ENCODE results near the gene HPF1. TPM values are rescaled to one million over a fixed set of nuclear protein-coding genes. Genes with fewer than 3 reads are reported as not detected.
"Not testable (repeated sequence)": the region's sequence is repeated elsewhere in the genome, so short reads cannot be mapped to it uniquely, and the experiment has no call there.

The HPF1 gene
- total RNA-seq: 21.2 TPM
- long read RNA-seq, transcript HPF1-201 (8 exons, 1,230 nt): major isoform, 31 of 38 reads
- long read RNA-seq, partial matches to known transcripts: 3 of 38 reads
- long read RNA-seq, other reads (novel, unspliced or antisense): 3 of 38 reads

DNA sequence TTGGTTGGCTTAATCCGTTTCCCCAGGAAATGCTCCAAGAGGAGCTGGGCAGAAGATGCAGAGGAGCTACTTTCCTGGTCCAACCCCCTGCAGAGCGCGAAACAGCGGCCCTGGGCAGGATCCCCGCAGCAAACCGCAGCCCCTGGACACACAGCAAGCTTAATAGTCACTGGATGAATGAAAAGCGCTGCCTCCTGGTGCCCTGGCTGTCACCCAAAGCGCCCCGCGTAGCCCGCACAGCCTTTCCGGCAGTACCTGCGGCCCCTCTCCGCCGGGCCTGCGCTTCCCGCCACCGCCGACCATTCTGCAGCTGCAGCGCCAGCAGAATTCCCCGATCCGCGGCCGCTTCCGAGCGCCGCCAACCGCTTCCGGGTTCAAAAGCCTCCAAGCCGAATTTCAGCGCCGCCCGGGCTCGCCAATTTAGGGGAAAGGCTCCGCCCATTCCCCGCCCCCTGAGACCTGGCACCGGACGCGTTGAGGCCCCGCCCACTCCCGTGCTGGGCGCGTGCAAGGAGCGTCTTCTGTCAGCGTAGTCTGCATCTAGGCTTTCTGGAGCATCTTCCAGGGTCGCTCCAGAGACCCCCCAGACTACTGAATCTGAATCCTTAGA, at the start of gene HPF1:
TSS of gene HPF1 (minus strand) at position 370 of the 610 bp plus-strand sequence. CDS start at position 303, 67 bp downstream.
- Histone ChIP-seq H3K9me3 (no peaks in the 10 kb centered on the region), H3K27me3 (ENCODE audit: low read depth) (no peaks in the 10 kb centered on the region), H3K4me1 (peaks cover 13% of the 10 kb centered on the region), H3K36me3 (peaks cover 8% of the 10 kb centered on the region), H3K4me3 (peak within 1 kb of the TSS; percentile 97), H3K27ac (peak within 1 kb of the TSS; percentile 79)
- peak; percentile 96 for DNase-seq
- TF ChIP-seq CTCF (IDR thresholded peaks at IDR 0.05): no peak
- peak; percentile 98 to 99 for ATAC-seq
- intact Hi-C loops (cut with DNase I): no loop called here

GRCh38 chr4:169806770-169807169, 49.0 kb upstream of the HPF1 start:
- H3K36me3 ChIP-seq; DNase-seq; H3K27ac ChIP-seq; H3K27me3 ChIP-seq (ENCODE audit: low read depth); H3K4me3 ChIP-seq; H3K9me3 ChIP-seq; intact Hi-C loops (cut with DNase I); ATAC-seq; H3K4me1 ChIP-seq: not testable (repeated sequence)

DNA sequence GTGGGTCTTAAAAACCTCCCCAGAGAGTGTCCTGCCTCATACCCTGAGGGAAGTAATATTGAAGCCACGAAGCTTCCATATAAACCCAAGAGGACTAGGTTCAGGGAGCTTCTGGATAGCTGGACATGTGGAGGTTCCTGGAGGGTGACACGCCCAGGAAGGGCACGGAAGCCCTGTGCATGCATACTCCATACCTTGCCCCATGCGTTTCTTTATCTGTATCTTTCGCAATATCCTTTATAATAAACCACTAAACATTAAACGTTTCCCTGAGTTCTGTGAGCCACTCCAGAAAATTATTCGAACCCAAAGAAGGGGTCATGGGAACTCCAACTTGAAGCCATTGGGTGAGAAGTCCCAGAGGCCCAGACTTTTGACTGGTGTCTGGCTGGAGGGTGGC, 45.7 kb upstream of the HPF1 start:
- Histone ChIP-seq H3K27ac (no peak overlapping the region), H3K9me3 (no peaks in the 10 kb centered on the region), H3K4me1 (no peaks in the 10 kb centered on the region), H3K36me3 (no peaks in the 10 kb centered on the region), H3K27me3 (ENCODE audit: low read depth) (no peaks in the 10 kb centered on the region), H3K4me3 (no peak overlapping the region)
- DNase-seq (no peak), ATAC-seq (no peak)
- intact Hi-C loops (cut with DNase I): no loop called here
- no peak for TF ChIP-seq CTCF (IDR thresholded peaks at IDR 0.05)

- no peak for DNase-seq
- no peaks in the 10 kb centered on the region for H3K9me3 ChIP-seq
- ATAC-seq: no peak
- H3K4me3 ChIP-seq: no peak overlapping the region
- no peaks in the 10 kb centered on the region for H3K36me3 ChIP-seq
- no peaks in the 10 kb centered on the region for H3K4me1 ChIP-seq
- intact Hi-C loops (cut with DNase I): no loop called here
- no peaks in the 10 kb centered on the region for H3K27me3 ChIP-seq (ENCODE audit: low read depth)
- no peak overlapping the region for H3K27ac ChIP-seq
- no peak for TF ChIP-seq CTCF (IDR thresholded peaks at IDR 0.05)
Measured at GRCh38 chr4:169802873-169803272, 45.1 kb upstream of the HPF1 start.

DNA sequence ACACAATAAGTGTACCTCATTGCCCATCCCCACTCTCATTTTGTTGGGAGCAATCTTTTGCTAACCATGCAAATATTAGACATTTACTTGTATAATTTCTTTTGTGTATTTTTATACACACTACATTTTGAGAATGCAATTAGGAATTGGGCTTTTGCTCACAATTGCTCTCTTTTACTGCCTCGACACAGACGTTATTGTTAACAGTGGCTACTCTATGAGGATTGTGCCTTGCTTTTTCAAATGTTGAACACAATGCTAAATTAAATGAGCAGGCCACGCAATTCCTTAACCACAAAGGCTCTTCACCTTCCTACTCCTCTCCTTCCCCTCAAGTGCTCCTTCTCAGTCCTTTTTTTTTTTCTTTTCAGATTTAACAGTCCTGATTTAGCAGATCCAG, 42.8 kb upstream of the HPF1 start:
- Histone ChIP-seq H3K4me1 (no peaks in the 10 kb centered on the region), H3K27me3 (ENCODE audit: low read depth) (no peaks in the 10 kb centered on the region), H3K4me3 (no peak overlapping the region), H3K27ac (no peak overlapping the region), H3K36me3 (no peaks in the 10 kb centered on the region), H3K9me3 (no peaks in the 10 kb centered on the region)
- intact Hi-C loops (cut with DNase I): no loop called here
- TF ChIP-seq CTCF (IDR thresholded peaks at IDR 0.05): no peak
- DNase-seq (no peak), ATAC-seq (no peak)

- no peaks in the 10 kb centered on the region for H3K36me3 ChIP-seq
- no peak for TF ChIP-seq CTCF (IDR thresholded peaks at IDR 0.05)
- DNase-seq: no peak
- H3K27ac ChIP-seq: no peak overlapping the region
- ATAC-seq: no peak
- no peak overlapping the region for H3K4me3 ChIP-seq
- intact Hi-C loops (cut with DNase I): no loop called here
- H3K27me3 ChIP-seq (ENCODE audit: low read depth): no peaks in the 10 kb centered on the region
- no peaks in the 10 kb centered on the region for H3K4me1 ChIP-seq
- H3K9me3 ChIP-seq: no peaks in the 10 kb centered on the region
Measured at GRCh38 chr4:169799260-169799659, 41.5 kb upstream of the HPF1 start.

Data from lower lobe of right lung (tissue), 2 donors.